A549 (cell line): ENCODE measurements around the gene SV2A.

Experiments used
- RARB ChIP-seq: fragments of 250-450 bp; sonication (Bioruptor Pico); IDR thresholded peaks from 2 replicates; pipeline ENCODE4 v1.8.0; 2021; ENCODE audit warnings: mild to moderate bottlenecking, moderate library complexity
- REST ChIP-seq: fragments of 200-600 bp; sonication (generic); IDR thresholded peaks from 2 replicates; pipeline ENCODE4 v1.6.1; 2016; ENCODE audit warnings: antibody characterized with exemption, mild to moderate bottlenecking, moderate library complexity

GRCh38 chr1:149945206-149945605 lies 27.6 kb upstream of the SV2A start:
- no peak for TF ChIP-seq REST
- no peak for TF ChIP-seq RARB
